ENCODE data around the gene MX2.

GRCh38 chr21:41449613-41450012 lies 87.8 kb downstream of the MX2 start:
- TF ChIP-seq, protein P1, sequence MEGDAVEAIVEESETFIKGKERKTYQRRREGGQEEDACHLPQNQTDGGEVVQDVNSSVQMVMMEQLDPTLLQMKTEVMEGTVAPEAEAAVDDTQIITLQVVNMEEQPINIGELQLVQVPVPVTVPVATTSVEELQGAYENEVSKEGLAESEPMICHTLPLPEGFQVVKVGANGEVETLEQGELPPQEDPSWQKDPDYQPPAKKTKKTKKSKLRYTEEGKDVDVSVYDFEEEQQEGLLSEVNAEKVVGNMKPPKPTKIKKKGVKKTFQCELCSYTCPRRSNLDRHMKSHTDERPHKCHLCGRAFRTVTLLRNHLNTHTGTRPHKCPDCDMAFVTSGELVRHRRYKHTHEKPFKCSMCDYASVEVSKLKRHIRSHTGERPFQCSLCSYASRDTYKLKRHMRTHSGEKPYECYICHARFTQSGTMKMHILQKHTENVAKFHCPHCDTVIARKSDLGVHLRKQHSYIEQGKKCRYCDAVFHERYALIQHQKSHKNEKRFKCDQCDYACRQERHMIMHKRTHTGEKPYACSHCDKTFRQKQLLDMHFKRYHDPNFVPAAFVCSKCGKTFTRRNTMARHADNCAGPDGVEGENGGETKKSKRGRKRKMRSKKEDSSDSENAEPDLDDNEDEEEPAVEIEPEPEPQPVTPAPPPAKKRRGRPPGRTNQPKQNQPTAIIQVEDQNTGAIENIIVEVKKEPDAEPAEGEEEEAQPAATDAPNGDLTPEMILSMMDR (IDR thresholded peaks at IDR 0.05): no peak
- TF ChIP-seq POLR2AphosphoS5 (IDR thresholded peaks at IDR 0.05) (no peak), POLR2A (IDR thresholded peaks at IDR 0.05) (no peak)
